Chondrocyte (in vitro differentiated cells): Measurements from ENCODE around the gene EPHA6. TPM values are rescaled to one million over a fixed set of nuclear protein-coding genes. Genes with fewer than 3 reads are reported as not detected.

ENCODE experiments used
- DNase-seq: peaks from one replicate; pipeline ENCODE4 v3.0.0; 2021; ENCODE audit warnings: mixed read lengths, low spot score
- H3K27ac Mint-ChIP-seq: one replicate; pipeline ENCODE4 v1.8.0; 2021; ENCODE audit warnings: mild to moderate bottlenecking, moderate library complexity, mixed read lengths; ENCODE audit not compliant: unreplicated experiment
- H3K27me3 Mint-ChIP-seq: 2 replicates; pipeline ENCODE4 v1.8.0; 2021; ENCODE audit warnings: low read depth, mixed read lengths
- H3K36me3 Mint-ChIP-seq: 2 replicates; pipeline ENCODE4 v1.8.0; 2021; ENCODE audit warnings: low read depth, mixed read lengths
- H3K4me1 Mint-ChIP-seq: 2 replicates; pipeline ENCODE4 v1.8.0; 2021; ENCODE audit warnings: low read depth, mild to moderate bottlenecking, mixed read lengths
- H3K4me3 Mint-ChIP-seq: one replicate; pipeline ENCODE4 v1.8.0; 2021; ENCODE audit warnings: mild to moderate bottlenecking, moderate library complexity, mixed read lengths; ENCODE audit not compliant: unreplicated experiment
- H3K9me3 Mint-ChIP-seq: 2 replicates; pipeline ENCODE4 v1.8.0; 2021; ENCODE audit warnings: low read depth, mixed read lengths
- total RNA-seq: library from RNA; stranded (reverse); gene quantifications from 3 replicates; pipeline ENCODE4 v1.2.1, GENCODE V29; 2021
- TF ChIP-seq, protein P1 (sequence below): fragments of 200-600 bp; sonication (generic); IDR thresholded peaks from 2 replicates; pipeline ENCODE4 v1.5.0; 2021; ENCODE audit warnings: antibody characterized with exemption, mild to moderate bottlenecking, moderate library complexity

Gene EPHA6
- total RNA-seq, 1 donor from 2014 or later, result 0.62 TPM

DNA sequence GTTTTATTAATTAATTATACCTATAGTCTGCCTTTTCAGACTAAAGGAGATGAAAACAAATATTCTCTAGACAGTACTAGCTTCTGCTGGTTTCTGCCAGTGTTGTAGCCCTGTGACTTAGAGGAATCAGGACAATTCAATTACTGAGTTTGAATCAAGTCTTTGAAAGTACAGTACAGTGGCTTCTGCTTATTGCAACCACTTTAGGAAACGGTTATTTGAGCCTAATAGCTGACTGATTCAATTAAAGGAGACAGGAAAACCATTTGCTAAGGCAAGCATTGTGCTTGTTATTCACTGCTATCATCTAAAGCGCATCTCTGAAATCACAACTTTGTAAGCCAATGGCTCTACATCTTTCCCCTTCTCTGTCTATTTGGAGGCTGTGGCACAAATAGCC lies 860.1 kb downstream of the EPHA6 start:
- no peaks in the 10 kb centered on the region for H3K9me3 Mint-ChIP-seq
- no peak for DNase-seq
- H3K27me3 Mint-ChIP-seq, result peaks cover 22% of the 10 kb centered on the region
- H3K27ac Mint-ChIP-seq, result no peak overlapping the region
- no peaks in the 10 kb centered on the region for H3K36me3 Mint-ChIP-seq
- H3K4me3 Mint-ChIP-seq, result no peak overlapping the region
- no peaks in the 10 kb centered on the region for H3K4me1 Mint-ChIP-seq
- TF ChIP-seq, protein P1, sequence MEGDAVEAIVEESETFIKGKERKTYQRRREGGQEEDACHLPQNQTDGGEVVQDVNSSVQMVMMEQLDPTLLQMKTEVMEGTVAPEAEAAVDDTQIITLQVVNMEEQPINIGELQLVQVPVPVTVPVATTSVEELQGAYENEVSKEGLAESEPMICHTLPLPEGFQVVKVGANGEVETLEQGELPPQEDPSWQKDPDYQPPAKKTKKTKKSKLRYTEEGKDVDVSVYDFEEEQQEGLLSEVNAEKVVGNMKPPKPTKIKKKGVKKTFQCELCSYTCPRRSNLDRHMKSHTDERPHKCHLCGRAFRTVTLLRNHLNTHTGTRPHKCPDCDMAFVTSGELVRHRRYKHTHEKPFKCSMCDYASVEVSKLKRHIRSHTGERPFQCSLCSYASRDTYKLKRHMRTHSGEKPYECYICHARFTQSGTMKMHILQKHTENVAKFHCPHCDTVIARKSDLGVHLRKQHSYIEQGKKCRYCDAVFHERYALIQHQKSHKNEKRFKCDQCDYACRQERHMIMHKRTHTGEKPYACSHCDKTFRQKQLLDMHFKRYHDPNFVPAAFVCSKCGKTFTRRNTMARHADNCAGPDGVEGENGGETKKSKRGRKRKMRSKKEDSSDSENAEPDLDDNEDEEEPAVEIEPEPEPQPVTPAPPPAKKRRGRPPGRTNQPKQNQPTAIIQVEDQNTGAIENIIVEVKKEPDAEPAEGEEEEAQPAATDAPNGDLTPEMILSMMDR, result no peak

DNA sequence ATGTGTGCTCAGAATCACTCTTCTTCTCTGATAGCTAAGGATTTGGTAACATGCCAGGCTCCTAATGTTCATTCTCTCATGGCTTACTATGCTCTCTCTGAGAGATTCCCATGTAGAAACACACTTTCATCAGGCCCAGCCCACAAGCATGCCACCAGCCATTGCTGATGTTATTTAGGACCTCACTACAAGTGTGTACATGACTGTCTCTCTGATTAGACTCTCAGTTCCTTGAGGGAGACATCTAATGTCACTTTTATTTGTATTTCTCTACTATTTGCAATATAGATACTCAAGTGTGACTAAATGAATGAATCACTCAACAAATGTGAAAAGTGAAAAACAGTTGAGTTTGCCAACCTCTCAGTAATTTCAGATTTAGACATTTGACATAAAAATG lies 865.8 kb downstream of the EPHA6 start:
- Mint-ChIP-seq H3K27me3 (peaks cover 36% of the 10 kb centered on the region), H3K9me3 (no peaks in the 10 kb centered on the region), H3K27ac (no peak overlapping the region), H3K4me3 (no peak overlapping the region), H3K36me3 (no peaks in the 10 kb centered on the region), H3K4me1 (no peaks in the 10 kb centered on the region)
- TF ChIP-seq, protein P1, result no peak
- DNase-seq, result no peak

DNA sequence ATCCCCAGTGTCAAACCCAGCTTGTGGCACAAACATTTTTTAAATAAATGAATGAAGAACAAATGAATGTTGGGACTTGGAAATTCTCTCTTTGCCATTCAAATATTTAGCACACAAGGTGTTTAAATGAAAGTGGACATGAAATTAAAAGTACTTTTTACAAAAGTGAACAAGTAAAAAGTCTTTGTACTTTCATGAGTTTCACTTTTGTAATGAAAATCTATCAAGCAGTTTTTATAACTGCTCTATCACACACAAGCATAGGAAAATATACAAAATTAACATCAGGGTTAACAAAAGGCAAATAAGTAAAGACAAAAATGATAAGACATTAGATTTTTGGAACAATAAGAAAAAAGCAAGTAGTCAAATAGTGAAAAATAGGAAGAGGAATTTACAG lies 866.3 kb downstream of the EPHA6 start:
- TF ChIP-seq, protein P1, result no peak
- Mint-ChIP-seq H3K27ac (no peak overlapping the region), H3K4me1 (no peaks in the 10 kb centered on the region), H3K4me3 (no peak overlapping the region), H3K9me3 (no peaks in the 10 kb centered on the region), H3K36me3 (no peaks in the 10 kb centered on the region), H3K27me3 (peaks cover 37% of the 10 kb centered on the region)
- no peak for DNase-seq

DNA sequence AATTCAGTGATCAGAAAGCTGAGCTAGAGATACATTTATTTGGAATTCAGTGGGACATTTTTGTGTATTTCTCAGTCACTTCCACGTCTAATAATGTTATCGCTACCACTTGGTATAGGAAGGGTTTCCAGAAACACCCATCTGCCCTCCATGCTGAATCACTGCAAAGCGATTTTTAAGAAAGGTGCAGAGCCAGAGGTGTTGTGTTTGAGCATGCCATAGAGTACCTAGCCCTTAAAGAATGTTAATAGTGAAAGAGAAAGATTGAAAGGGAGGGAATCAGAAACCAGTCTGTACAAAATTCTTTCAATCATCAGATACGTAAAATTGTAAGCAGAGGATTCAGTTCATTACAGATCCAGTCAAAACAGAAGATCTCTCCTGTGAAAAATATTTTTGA lies 870.1 kb downstream of the EPHA6 start:
- H3K36me3 Mint-ChIP-seq, result no peaks in the 10 kb centered on the region
- DNase-seq, result no peak
- H3K4me3 Mint-ChIP-seq, result no peak overlapping the region
- no peaks in the 10 kb centered on the region for H3K4me1 Mint-ChIP-seq
- peaks cover 23% of the 10 kb centered on the region for H3K27me3 Mint-ChIP-seq
- H3K27ac Mint-ChIP-seq, result no peak overlapping the region
- H3K9me3 Mint-ChIP-seq, result no peaks in the 10 kb centered on the region
- TF ChIP-seq, protein P1, result no peak

DNA sequence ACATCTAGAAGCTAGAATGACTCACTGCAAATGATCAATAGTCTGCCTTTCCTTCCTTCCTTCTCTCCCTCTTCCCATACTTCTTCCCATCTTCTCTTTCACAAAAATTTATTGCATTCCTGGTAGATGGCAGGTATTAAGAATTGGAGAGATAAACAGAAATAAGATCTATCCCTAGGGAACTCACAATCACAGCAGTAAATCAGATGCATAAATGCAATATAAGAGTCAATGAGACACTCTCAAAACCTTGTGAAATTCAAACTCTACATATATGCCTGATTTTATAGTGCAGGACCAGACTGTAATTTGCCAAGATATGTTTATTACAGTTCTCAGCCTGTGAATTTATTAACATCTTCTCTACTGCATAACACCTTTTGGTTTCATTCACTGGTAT lies 871.9 kb downstream of the EPHA6 start:
- H3K27me3 Mint-ChIP-seq, result peaks cover 13% of the 10 kb centered on the region
- no peak overlapping the region for H3K27ac Mint-ChIP-seq
- H3K4me3 Mint-ChIP-seq, result no peak overlapping the region
- no peak for DNase-seq
- H3K9me3 Mint-ChIP-seq, result peaks cover 5% of the 10 kb centered on the region
- H3K4me1 Mint-ChIP-seq, result no peaks in the 10 kb centered on the region
- no peaks in the 10 kb centered on the region for H3K36me3 Mint-ChIP-seq
- TF ChIP-seq, protein P1, result no peak
